NCI-H146 treated with DMSO at 0.1 percent for 48 hours (cell line): Measurements from ENCODE around the gene STN1.
"Not testable (repeated sequence)": the region's sequence is repeated elsewhere in the genome, so short reads cannot be mapped to it uniquely, and the experiment has no call there.

Experiments
- DNase-seq: peaks from one replicate; lab custom pipeline; 2025; ENCODE audit not compliant: unreplicated experiment; lab: John Stamatoyannopoulos, UW

The STN1 gene

DNA sequence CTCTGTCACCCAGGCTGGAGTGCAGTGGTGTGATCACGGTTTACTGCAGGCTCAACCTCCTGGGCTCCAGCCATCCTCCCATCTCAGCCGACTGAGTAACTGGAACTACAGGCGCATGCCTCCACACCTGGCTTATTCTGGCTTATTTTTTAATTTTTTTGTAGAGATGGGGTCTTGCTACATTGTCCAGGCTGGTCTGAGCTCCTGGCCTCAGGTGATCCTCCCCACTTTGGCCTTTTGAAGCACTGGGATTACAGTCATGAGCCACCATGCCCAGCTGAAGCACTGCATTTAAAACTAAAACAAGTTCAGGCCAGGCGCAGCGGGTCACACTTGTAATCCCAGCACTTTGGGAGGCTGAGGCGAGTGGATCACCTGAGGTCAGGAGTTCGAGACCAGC, 70.6 kb downstream of the STN1 start:
- no peak for DNase-seq

GRCh38 chr10:103845972-103846371, 72.0 kb downstream of the STN1 start:
- no peak for DNase-seq

DNA sequence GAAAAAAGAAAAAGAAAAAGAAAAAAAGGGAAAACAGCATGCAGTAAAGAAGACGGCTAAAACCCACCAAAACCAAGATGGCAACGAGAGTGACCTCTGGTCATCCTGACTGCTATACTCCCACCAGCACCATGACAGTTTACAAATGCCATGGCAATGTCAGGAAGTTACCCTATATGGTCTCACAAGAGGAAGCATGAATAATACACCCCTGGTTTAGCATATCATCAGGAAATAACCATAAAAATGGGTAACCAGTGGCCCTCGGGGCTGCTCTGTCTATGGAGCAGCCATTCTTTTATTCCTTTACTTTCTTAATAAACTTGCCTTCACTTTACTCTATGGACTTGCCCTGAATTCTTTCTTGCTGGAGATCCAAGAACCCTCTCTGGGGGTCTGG, 72.6 kb downstream of the STN1 start:
- DNase-seq = not testable (repeated sequence)

GRCh38 chr10:103843854-103844570, 74.0 kb downstream of the STN1 start:
- DNase-seq = no peak

DNA sequence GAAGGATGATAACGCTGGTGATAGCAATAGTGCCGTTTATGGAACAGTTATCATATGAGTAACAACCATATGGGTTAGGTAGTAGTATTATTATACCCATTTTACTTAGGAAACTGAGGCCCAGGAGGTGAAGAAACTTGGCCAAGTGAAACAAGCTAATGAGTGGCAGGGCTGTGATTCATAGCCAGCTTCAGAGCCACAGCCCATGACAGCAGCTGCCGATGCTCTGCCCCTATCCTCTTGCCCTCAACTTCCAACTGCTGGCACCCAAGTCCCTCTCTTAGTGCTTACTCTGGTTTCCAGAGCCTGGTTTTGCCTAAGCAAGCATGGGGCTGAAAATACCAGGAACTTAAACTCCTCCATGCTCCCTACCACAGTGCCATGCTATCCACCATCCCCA, 74.9 kb downstream of the STN1 start:
- no peak for DNase-seq

DNA sequence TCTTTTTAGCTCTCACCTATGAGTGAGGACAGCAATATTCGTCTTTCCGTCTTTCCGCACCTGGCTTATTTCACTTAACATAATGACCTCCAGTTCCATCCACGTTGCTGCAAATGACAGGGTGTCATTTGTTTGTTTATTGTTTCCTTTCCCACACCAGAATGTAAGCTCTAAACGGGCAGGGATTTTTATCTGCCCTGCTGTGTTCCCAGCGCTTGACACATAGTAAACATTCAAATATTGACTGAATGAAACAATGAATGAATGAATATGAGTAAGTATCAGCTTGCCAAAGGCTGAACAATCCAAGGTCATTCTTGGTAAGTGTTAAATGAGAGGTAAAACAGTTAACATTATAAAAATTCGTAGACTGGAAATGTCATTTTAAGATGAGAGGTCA, 75.4 kb downstream of the STN1 start:
- no peak for DNase-seq

- DNase-seq = no peak
Measured at GRCh38 chr10:103841519-103841918, 76.5 kb downstream of the STN1 start.

GRCh38 chr10:103840740-103841070, 77.3 kb downstream of the STN1 start:
- DNase-seq = no peak

DNA sequence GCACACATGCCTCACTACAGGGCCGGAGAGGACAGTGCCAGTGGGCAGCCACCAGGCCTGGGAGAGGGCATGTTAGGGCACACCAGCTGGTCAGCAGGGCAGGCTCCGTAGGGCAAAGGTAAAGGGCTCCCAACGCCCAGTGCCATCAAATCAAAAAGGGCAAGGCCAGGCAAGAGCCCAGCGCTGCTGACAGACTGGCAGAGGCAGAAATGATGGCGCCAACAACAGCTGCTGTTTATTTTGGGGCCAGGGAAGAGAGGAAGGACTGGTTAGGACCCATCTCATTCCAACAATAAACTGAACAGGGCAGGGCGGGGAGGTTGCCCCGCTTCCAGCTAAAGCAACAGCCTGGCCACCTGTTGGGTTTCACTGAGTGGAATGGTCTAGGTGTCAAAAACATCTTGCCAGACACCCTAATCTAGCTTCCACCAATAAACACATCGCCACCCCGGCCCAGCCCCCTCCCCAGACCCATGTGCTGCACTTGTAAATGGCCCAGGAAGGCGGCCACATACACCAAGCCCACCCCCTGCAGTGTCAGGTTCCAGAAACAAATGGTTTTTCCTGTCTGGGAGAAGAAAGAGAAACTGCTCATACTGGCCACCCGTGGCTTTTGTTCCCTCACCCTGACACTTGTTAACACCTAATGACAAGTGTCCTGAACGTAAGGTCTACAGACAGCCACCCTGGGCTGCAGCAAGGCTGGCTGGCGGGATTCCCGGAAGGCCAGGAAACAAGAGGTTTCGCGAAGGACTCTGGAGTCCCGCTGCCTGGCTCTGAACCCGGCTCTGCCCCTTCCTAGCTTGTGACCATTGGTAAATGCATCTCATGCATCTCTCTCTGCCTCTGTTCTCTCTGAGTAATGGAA, 77.9 kb downstream of the STN1 start:
- no peak for DNase-seq

DNA sequence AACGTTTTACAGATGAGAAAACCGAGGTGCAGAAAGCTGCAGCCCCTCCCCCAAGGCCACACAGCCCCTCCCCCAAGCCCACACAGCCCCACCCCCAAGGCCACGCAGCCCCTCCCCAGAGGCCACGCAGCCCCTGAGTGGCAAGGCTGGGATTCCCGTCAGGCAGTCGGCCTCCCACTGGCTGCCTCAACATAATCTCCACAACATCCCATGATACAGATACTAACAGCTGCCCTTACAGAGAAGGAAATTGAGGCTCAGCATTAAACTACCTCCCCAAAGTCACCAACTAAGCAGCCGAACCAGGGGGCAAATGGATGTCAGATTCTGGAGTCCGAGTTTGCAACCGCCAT, 78.5 kb downstream of the STN1 start:
- DNase-seq = no peak

DNA sequence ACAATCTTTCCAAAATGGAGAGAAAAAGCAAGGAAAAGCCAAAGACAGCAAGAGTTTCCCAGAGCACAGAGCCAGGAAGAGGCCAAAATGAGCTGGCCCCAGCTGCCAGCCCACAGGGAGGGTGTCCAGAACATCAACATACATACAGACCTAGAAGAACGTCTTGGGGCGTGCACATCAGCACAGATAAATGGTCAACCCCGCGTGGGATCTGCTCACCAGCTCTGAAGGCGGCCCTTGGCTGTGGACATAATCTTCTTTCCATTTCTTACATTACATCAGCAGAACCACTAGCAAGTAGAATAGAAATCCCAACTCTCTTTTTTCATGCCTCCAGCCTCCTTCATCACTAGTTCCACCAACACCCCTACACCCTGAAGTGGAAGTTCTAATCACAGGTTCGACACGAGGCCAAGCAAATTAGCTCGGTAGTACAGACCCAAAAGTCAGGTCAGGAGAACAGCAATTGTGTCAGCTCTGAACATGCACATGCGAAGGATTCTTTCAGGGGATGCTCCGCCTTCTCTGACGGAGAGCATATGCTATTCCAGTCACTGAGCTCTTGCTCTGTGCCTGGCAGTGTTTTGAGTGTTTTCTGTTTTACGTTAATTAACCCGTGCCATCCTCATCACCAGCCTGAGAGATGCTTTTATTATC, 79.0 kb downstream of the STN1 start:
- no peak for DNase-seq

DNA sequence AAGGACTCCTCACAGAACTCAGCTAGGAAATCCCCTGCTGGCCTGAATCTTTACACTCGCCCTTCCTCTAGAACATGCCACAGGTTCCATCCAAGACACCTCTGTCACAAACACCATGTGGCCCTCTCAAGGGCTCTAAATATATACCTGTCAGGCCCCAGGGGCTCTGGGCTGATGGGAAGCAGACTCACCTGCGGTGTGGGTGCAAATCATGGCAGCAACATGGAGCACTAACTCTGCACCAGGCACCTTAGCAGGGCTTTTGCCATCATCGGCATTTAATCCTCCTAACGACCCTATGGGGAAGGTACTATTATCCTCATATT, 80.0 kb downstream of the STN1 start:
- DNase-seq = no peak

DNA sequence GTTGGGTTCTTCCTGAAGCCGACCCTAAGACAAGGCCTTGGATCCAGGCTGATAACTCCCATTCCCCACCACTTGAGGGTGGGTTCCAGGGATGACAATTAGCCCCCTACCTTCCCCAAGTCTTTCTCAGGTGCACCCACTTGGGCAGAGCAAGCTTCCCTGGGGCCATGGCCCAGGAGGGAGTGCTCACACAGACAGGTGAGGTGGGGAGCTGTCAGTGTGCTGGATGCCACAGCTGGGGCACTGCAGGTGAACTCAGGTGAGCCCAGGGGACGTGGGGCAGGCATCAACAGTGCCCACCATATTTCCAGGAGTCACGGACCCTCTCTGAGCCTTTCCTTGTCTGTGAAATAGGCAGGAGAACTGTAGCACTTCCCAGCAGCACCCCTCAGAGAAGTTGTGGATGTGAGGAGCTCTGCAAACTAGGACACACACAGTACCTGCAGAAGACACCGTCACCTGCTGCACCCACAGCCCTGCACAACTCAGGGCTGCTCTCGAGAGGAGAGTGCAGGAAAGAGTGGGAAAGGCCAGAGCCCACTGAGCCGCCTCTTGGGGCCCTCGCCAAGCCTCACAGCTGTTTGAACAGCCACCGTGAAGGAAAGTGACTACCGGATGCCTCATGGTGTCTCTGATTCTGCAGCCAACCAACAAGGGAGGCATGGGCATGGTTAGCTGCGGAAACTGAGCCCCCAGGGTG, 80.5 kb downstream of the STN1 start:
- no peak for DNase-seq

DNA sequence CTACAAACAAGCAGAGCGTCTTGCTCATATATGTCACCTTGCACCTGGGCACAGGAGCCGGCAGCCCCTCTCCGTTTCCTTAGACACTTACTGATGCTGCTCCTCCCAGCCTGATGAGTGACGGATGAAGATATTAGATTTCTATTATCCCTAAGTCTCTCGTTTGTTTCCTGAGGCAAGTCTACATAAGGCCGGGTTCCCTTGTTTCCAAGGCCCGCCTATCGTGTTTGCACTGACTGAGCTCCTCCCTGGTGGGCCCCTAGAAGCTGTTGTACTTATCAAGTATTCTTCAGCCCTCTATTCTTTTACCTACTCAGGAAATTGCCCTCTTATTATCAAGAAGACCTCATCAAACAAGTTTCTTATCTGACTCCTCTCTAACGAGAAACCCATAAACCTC, 81.1 kb downstream of the STN1 start:
- no peak for DNase-seq

- no peak for DNase-seq
Measured at GRCh38 chr10:103836273-103836672, 81.7 kb downstream of the STN1 start.

DNA sequence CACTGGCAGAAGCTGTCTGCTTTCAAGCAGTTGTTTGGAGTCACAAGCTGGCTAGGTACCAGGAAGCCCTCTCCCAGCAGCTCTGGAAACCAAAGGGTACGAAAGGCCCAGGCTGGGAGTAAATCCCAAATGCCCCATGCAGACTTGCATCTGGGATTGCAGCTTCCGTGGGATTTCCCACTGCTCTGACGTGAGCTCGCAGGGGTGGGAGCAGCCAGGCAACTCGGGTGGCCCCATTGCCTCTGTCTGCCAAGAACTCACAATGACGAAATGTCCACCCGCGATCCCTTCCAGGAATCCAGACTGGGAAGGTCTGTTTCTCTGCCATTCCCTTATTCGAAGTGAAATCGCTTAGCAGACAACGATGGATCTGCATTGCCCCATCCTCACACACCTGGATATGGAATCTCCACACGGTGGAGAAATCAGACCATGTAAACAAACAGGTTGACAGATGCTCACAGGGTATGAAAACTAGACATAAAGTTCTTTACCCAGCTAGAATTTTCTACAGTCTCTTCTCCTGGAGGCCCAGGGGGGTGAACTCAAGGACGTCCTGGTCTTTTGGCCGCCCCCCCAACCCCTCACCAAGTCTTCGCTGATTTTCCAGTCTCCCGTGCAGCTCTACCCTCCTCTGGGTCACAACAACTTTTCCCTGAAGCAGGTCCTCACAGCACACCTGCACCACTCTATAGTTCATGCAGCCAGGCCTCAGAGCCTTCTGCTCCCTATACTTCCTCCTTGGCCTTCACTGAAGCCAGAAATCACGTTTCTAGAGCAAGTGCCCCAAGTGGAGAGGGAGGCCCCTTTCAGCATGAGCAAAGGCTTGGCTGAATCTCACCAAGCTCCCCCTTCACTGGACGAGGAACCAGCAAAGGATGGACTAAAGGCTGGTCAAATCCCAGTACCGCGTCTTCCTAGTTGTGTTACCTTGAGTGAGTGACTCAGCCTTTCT, 82.6 kb downstream of the STN1 start:
- no peak for DNase-seq

GRCh38 chr10:103834436-103835095, 83.4 kb downstream of the STN1 start:
- DNase-seq = no peak

- DNase-seq = no peak
Measured at GRCh38 chr10:103833731-103834365, 84.1 kb downstream of the STN1 start.

DNA sequence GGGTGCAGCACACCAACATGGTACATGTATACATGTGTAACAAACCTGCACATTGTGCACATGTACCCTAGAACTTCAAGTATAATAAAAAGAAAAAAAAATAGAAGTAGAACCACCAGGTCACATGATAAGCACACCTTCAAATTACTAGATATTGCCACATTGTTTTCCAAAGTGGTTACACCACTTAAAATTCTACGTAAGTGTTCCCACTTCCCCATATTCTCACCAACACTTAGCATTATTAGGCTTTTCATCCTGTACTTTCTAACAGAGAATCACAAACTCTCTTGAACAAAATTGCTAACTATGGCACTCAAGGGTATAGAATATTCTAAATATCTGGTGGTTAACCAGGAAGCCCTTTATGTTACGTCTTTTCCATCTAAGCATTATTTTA, 85.2 kb downstream of the STN1 start:
- no peak for DNase-seq
